Measurements from ENCODE around the gene RAB7A.

RAB7A gene

DNA sequence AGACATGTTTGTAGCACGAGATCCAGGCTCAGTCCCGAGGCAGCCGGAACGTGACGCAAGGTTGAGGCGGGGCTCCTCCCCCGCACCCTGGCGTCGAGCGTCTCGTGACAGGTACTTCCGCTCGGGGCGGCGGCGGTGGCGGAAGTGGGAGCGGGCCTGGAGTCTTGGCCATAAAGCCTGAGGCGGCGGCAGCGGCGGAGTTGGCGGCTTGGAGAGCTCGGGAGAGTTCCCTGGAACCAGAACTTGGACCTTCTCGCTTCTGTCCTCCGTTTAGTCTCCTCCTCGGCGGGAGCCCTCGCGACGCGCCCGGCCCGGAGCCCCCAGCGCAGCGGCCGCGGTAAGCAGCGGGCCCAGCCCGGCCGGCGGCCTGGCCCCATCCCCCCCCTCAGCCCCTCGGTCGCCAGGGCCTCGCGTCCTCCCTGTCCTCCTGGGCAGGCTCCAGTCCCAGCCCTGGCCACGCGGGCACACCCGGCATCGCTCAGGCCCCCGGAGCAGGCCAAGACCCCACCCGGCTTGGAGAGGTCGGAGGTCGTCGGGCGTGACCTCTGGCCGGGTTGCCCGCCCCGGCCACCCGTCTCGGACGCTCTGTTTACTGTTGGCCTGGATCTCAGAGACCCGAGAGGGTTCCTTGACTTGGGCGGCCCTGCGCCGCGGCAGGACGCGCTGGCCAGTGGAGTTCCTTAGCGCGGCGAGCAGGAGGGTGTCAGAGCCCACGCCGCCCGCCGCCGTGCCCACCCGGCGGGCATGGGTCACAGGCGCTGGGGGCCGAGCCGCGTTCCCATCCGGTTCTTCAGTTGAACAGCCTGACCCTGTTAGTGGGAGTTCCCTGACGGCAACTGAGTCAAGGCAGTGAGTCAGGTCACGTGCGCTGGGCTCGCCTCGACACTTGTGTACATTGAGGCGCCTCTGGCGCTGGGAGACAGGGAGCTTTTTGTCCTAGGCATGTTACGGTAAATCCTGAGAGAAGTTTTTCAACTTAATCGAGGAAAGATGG, at the start of gene RAB7A:
Gene RAB7A (plus strand): TSS at position 161 of the 994 bp plus-strand sequence. CDS start 69,185 bp downstream, outside the sequence.
- DNase-seq, result peak; percentile 83 to 96

DNA sequence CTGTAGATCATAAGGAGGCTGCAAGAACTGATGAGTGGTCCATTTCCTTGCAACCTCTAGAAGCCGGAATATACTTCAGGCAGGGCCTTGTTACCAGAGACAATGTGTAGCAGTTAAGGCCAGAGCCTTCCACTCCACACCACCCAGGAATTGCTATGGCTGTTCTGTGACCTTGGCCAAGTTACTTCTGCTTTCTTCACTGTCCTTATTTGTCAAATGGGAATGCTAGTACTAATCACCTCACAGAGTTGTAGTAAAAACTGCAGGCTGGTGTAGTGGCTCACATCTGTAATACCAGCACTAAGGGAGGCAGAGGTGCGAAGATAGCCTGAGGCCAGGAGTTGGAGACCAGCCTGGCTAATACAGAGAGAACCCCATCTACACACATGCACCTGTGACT, 46.6 kb upstream of the RAB7A start:
- no peak for DNase-seq

DNA sequence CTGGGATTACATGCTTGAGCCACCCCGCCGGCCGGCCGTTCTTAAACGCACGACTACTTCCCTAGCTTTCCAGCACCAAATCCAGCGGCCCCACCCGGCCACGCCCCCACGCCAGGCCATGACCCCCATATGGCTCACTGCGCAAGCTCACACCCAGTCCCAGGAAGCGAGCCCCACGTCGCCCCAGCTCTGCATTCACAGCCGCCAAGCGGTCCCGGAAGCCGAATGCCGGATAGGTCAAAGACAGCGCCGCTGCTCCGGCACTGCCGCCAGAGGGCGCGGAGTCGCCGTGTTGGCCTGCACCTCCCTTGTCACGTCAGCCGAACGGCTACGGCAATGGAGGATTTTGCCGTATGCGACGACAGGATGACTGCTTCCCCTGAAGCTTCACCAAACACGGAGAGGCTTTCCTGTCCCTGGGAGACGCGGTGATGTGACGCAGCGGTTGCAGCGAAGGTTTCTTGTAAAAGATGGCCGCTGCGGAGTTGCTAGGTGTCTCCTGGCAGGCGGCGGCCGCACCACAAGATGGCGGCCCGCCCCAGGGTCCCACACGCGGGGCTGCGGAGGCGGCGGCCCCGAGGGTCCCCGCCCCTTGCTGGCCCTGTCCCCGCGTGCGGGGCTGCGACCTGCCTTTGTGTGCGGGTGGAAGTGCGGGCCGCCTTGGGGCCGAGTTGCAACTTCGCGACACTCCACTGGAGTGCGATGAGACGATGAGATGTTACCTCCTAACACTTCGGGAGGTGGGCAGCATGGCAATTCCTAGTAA, 45.2 kb upstream of the RAB7A start:
- DNase-seq, result peak; percentile 89 to 96

DNA sequence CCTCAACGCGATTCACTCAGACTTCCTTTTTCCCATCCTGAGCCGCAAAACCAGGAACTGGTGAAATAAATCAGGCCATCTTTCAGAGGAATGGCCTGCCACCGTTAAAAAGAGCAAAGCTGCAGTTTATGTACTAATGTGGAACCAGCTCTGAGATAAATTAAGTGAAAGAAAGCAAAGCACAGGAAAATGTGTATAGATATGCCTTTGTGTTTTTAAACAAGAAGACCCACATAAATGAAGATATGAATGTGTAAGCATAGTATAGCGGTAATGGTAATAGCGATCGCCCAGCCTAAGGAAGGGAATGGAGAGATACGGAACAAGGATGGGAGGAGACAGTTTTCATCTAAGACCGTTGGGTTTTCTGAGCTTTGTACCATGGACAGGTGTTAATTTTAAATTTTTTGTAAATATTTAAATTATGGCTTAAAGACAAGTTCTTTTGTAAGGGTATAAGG, 44.6 kb upstream of the RAB7A start:
- peak in 1 of 2 experiments; percentile 58 for DNase-seq

DNA sequence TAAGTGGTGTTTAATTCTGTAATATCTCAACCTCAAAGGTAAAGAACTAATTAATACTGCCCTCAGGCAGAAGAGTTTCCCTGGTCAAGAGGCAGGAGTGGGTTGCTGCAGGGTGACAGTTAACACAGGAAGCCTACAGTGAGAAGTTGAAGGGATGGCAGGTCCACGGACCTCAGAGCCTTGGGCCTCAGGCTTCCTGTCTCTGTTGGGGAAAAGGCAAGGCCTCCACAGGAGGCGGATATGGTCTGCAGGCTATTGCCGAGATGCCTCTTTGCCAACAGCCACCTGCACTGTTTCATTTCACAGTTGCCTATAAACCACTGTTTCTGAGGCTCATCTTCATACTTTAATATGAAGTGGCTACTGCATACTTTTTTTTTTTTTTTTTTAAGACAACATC, 42.0 kb upstream of the RAB7A start:
- DNase-seq, result no peak

DNA sequence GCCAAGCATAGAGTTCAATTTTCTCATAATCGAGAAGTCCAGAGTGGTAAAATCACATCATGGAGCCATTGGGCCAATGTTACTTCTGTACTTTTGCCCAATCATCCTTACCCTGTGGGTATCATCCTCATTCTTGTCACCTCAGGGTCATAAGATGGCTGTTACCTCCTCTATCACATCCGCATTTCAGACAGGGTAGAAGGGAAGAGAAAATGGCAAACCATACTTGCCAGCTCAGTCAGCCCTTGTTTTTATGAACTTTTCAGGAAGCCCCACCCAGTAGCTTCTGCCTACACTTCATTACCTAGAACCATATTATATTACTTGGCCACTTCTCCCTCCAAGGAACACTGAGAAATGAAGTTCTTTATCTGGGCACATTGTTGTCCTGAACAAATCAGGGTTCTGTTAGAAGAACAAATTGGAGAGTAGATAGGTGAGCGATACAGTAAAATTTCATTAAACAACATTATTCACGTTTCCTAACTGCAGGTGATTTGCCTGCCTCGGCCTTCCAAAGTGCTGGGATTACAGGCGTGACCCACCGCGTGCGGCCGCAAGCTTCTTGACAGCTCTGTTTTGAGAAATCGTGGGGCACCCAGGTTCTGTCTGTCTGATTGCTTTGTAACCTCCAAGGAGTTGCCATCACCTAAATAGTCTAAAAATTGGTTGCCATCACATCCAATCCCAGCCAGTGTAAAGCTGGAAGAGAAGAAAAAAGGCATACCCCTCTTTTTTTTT, 40.8 kb upstream of the RAB7A start:
- no peak for DNase-seq

DNA sequence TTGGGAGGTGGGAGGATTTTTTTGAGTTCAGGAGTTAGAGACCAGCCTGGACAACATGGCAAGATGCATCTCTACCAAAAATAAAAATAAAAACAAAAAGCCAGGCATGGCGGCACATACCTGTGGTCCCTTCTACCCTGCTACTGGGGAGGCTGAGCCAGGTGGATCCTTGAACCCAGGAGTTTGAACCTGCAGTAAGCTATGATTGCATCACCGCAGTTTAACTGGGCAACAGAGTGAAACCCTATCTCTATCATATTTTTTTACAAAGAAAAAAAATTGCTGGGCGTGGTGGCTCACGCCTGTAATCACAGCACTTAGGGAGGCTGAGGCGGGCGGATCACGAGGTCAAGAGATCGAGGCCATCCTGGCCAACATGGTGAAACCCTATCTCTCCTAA, 39.5 kb upstream of the RAB7A start:
- DNase-seq, result no peak

DNA sequence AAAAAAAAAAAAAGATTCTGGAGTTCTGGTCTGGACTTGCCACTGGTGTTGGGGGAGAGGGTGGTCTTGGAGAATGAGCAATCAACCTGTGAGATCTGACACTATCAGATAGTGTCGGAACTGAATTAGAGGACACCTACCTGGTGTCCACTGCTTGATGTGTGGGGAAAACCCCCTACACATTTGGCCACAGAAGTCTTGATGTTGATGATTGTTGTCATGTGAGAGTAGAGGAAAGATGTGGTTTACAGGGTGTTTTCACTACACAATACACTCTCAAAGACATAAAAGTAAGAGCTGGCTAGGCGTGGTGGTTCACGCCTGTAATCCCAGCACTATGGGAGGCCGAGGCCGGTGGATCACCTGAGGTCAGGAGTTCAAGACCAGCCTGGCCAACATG, 36.9 kb upstream of the RAB7A start:
- no peak for DNase-seq

DNA sequence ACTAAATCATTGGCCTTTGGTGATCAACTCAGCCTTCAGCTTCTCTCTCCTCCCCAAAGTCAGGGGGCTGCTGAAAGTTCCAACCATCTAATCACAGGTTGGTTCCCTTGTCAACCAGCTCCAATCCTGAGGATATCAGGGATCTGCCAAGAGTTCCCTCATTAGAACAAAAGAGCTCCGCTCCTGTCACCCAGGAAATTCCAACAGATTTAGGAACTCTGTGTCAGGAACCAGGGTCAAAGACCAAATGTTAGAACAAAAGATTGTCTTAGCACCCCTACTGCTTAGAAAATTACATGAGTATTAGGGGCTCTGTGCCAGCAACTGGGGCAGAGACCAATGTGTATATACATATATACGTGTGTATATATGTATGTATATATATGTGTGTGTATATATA, 32.3 kb upstream of the RAB7A start:
- DNase-seq, result no peak

DNA sequence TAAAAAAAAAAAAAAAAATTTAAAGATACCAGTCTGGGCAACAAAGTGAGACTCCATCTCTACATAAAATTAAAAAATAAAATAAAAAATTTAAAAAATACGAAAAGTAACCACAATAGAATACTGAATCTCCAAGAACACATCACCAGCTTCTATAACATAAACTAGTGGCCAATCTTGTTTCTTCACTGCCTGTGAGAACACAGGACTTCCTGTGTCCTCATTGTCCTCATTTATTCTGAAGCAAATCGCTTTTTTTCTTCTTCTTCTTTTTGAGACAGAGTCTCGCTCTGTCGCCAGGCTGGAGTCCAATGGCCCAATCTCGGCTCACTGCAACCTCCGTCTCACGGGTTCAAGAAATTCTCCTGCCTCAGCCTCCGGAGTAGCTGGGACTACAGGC, 28.6 kb upstream of the RAB7A start:
- no peak for DNase-seq

DNA sequence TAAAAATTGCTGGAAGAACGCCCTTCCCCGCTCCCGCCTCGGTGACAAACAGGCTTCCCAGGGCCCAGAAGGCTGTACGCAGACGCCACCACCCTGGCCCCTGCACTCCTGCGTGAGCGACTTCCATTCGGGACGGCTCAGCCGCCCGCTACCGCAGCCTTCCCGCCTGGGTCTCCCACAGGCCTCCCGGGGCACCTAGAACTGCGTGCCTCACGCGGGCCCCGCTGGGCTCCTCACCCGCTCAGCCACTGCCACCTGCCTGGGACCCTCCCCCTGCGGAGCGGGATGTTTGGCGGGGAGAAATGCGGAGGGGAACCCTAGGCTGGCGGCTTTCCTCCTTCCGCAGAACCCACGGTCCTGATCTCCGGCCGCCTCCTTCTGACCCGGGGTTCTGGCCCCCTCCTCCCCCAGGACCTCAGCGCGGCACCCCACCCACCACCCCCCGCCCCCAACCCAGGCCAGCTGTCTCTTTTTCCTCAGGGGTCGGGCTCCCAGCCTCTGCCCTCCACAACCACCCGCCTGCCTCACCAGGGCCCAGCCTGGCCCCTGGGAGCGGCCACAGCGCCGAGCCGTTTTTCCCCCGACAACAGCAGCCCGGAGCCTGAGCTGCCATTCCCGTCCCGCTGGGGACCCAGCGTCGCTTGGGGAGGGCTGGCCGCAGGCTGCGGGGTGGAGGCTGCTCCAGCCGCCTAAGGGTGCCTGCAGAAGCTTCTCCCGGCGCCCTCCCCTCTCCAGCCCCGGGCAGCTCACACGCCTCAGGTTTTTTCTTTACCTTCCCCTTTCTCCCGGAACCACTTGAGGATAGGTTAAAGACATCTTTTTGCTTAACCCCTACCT, 27.6 kb upstream of the RAB7A start:
- DNase-seq, result peak; percentile 3 to 11

DNA sequence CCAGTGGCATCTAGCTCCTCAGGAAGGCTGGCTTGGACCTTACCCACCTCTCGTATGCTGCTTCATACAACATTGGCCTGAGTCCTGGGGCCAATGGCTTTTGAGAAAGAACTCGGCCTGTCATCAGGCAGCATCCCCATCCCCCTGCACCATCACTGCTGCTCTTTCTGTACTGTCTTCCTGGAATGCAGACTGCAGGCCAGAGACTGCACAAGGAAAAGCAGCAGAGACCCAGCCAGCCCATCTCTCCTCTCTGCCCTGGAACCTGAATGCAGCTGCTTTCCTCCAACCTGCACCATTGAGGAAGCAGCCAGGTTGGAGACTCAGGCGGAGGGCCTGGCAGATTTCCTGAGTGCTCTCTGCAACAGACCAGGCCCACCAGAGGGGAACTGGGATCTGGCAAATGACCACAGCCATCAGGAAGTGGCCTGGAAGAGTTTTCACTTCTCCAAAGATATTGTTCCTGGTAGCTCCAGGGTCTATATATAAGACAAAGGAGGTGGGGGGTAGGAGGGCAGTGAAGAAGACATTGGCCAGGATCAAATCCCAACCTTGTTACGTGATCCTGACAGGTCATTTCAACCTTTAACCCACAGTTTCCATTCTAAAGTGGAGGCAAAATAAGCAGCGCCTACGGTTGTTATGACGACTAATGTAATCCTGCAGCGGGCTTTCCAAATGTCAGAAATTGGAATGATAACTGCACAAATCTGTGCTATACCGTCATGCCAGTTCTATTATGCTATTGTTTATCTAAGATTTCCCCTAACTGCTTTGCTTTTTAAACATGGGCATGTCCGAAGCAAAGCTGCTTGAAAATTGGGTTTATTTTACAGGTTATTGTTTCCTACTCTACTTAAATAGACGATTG, 24.4 kb upstream of the RAB7A start:
- DNase-seq, result no peak

DNA sequence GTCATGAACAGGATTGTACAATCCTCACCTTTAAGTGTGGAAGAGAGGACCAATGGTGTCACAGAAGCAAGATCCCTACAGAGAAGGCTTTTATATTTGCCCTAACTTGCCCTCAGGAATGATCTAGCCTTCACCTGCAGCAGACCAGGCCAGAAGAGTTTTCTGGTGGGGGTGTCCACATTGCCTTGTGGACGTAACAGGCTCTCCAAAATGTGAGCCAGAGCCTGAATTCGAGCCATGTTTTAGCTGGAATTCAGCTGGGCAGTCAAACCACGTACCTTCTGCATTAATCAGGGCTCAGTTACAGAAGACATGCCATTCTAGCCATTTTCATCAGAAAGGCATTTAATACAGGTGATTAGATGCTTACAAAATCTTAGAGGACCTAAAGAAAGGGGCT, 23.6 kb upstream of the RAB7A start:
- DNase-seq, result no peak

DNA sequence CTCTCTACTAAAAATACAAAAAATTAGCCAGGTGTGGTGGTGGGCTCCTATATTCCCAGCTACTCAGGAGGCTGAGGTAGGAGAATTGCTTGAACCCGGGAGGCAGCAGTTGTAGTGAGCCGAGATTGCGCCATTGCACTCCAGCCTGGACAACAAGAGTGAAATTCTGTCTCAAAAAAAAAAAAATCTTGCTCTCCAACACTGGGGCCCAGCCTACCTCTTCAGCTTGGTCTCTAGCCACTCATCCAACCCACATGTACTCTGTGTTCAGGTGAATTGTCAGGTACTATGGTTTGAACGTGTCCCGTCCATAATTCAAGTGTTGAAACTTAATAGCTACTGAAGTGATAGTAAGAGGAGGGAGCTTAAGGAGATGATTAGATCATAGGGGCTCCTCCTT, 22.4 kb upstream of the RAB7A start:
- peak in 1 of 2 experiments; percentile 3 for DNase-seq

DNA sequence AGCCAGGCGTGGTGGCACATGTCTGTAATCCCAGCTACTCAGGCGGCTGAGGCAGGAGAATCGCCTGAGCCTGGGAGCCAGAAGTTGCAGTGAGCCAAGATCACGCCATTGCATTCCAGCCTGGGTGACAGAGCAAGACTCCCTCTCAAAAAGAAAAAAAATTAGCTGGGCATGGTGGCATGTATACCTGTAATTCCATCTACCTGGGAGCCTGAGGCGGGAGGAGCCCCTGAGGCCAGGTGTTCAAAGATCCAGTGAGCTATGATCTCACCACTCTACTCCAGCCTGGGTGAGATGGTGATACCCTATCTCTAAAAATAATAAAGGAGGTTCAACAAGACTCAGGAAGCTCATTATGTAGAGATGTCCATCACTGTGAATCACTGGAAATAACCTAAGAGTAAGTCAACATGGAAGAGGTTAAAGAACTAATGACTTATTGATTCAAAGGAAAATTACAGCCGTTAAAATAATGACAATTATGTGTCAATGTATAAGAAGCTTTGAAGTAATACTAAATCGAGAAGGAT, 19.8 kb upstream of the RAB7A start:
- DNase-seq, result no peak

DNA sequence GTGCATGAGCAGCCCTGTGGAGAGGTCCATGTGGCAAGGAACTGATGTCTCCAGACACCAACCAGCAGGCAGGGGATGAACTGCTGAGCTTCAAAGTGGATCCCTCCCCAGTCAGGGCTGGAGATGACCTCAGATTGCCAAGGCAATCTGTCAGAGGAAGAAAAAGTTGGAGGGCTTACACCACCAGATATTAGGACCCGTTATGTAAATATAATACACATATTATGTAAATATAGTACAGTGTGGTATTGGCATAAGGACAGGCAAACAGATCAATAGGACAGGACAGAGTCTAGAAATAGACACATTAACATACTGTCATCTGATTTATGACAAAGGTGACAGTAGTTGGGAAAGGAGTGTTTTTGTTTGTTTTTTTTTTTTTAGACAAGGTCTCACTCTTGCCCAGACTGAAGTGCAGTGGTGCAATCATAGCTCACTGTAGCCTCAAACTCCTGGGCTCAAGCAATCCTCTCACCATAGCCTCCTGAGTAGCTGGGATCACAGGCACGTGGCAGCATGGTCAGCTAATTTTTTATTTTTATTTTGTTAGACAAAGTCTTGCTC, 18.0 kb upstream of the RAB7A start:
- DNase-seq, result no peak

DNA sequence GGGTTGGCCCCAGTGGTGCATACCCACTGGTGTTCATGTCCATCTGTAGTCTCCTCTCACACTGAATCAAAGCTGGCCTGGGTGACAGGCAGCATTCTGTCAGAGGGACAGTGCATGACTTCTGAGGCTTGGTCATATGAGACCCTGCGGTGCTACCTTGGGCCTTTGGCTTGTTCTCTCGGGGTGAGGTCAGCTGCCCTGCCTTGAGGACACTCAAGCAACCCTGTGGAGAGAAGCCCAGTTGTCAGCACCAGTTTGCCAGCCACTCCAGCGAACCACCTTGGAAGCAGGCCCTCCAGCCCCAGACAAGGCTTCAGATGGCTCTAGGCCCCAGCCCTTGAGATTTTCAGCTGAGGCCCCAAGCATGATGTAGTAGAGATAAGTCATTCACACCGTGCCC, 16.9 kb upstream of the RAB7A start:
- no peak for DNase-seq

DNA sequence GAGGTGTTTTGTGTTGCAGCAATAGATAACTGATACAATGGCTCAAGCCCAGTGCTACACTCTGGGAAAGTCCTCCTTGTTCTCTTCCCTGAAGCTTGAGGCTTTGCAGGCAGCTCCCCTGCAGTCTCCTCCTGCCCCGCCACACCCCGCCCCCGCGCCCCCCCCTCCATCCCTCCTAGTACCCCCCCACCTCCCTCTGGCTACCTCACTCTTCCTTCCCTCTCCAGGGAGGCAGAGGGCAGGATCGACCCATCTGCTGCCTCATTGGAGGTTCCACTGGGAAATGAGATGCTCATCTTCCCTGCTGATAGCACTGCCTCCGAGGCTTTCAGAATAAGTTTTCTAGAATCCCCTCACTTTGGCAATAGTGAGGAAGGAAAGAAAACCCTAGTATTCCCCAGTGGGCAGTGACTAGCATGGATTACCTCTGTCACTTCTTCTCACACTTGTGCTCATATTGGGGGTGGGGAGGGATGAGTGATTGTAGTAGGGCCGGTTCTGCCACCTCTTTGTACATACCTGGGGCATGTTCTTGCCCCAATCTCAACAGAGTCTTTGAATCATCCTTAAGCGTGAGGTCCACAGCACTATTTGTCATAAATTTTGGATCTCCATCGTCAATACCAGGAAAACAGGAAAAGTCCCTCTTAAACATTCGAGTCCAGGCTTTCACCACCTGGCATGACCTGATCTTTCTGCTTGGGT, 16.3 kb upstream of the RAB7A start:
- DNase-seq, result no peak

DNA sequence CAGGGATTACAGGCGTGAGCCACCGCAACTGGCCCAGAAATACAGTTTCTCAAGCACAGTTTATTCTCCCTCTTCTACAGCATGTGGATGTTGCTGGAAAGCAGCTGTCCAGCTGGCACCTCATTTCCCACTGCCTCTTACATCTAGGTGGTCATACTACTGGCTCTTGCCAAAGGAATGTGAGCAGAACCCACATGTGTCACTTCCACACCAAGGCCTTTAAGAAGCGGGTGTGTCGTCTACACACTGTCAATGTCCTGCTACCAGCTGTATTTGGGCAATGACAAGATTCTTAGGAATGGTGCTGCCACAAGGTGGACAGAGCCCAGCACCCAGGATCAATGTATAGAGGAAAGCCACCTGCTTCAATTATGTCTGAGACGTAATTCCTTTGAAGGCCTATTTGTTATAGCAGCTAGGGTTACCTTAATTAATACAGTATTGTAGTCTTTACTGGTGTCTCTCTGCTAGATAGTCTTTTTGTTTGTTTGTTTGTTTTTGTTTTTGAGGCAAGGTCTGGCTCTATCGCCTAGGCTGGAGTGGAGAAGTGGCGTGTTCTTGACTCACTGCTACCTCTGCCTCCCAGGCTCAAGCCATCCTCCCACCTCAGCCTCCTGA, 15.1 kb upstream of the RAB7A start:
- DNase-seq, result no peak

Measured in NCI-H187 (cell line).